ENCODE measurements around the gene PHLDB2.

DNA sequence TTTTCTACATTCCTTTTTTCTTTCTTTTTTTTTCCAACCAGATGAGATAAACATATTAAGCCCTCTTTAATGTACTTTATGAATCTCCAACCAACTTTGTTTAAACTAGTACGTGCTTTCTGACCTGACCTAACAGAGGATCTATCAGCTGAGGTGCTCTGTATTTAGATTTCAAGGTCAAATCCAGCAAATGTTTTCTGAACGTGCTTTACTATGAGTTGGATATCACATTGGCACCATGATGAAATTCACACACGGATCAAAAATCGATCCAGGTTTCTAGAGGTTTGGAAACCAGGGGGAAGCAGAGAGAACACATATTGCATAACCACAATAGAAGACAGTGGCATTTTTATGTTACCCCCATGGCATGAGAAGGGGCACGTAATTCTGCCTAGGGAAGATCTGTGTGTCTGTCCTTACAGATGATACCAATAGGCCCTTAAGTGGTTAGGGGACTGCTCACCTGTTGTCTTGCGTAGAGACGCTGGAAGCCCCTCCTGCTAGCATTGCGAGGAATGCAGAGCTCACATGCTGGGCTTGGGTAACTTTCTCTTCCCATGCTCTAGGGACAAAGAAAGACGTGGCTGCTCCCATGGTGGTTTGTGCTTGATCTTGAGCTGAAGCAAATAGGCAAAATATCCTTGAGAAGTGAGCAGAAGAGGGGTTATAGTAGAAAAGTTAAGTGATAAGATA, 60.5 kb downstream of the PHLDB2 start:
- no peak for TF ChIP-seq RAD21 (IDR thresholded peaks at IDR 0.05 in 1 of 2, conservative IDR thresholded peaks at IDR 0.05 in 1 of 2; ENCODE audit: low read depth in 2 of 2, low read length in 2 of 2)
- no peak for TF ChIP-seq CTCF (IDR thresholded peaks at IDR 0.05; ENCODE audit: control extremely low read depth in 1 of 3, insufficient read depth in 1 of 3, low read depth in 1 of 3, low read length in 3 of 3)
- TF ChIP-seq KDM1A (IDR thresholded peaks at IDR 0.05; ENCODE audit: borderline replicate concordance, low read length): no peak
- TF ChIP-seq ZNF274 (IDR thresholded peaks at IDR 0.05; ENCODE audit: borderline replicate concordance, extremely low read depth, low read length): no peak
- peak; percentile 99 for TF ChIP-seq POLR2AphosphoS5 (IDR thresholded peaks at IDR 0.05; ENCODE audit: low read depth, low read length)
- no peak for TF ChIP-seq JUND (IDR thresholded peaks at IDR 0.05; ENCODE audit: low read length)

Measured in H1 (cell line).